Endothelial cell of hepatic sinusoid (primary cell): Measurements from ENCODE around the gene GRM8.

Experiments
- in situ Hi-C: cut with HindIII; loops from 2 replicates; pipeline ENCODE4 v1.10.0; 2017; ENCODE audit warnings: low sequenced_read_pairs

GRM8 gene

DNA sequence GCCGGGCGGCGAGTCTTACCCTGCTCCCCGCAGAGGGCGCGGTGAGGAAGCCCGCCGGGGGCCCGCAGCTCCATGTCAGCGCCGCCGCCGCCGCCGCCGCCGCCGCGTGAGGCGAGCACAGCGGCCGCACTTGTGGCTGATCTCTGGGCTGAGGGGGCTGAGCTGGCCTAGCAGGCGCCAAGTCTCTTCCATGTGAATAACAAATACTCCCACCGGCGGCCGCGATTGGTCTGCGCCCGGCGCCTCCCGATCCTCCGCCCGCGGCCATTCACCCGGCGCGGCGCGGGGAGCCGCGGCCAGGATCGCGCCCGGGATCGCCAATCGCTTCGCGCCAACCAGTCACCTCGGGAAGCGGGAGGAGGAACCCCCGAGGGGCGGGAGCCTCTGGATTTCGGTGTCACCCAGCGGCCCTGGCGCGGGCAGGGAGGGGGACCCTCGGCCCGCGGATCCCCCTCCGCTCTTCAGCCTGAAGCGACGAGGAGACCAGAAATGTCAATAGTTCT, at the start of gene GRM8:
Gene GRM8 (minus strand): TSS at position 164 of the 503 bp plus-strand sequence.
- in situ Hi-C loops, result no loop called here

- in situ Hi-C loops, result no loop called here
Observed at GRCh38 chr7:127290801-127291361, 38.1 kb upstream of the GRM8 start.

- in situ Hi-C loops, result no loop called here
Observed at GRCh38 chr7:127290116-127290655, 37.4 kb upstream of the GRM8 start.

DNA sequence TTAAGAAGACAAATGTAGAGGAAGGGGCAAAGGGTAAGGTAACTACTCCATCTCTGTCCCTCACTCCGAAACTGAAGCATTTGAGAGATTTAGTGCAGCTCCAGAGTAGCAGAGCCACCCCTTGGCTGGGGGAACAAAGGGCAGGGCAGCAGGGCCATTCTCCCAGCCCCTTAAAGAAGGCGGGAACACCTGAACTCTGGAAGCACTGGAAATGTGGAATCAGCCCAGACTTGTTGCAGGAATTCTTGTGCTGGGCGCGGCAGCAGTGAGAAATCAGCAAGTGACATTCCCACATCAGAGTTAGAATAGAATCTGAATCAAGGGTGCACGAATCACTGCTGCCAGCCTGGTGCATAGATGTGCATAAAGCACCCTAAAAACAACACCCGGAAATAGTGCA, 34.4 kb upstream of the GRM8 start:
- in situ Hi-C loops, result no loop called here

DNA sequence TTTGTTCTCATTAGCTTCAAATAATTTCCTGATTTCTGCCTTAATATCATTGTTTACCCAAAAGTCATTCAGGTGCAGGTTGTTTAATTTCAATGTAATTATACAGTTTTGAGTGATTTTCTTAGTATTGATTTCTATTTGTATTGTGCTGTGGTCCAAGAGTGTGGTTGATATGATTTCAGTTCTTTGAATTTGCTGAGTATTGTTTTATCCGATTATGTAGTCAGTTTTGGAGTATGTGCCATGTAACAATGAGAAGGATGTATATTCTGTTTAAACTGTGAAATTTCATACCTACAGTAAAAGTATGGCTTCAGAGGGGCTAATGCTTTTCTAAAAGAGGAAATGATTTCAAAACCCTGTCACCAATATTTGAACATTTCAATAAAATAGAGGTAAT, 17.4 kb upstream of the GRM8 start:
- in situ Hi-C loops, result no loop called here

GRCh38 chr7:127266047-127266446, 13.3 kb upstream of the GRM8 start:
- in situ Hi-C loops, result no loop called here

DNA sequence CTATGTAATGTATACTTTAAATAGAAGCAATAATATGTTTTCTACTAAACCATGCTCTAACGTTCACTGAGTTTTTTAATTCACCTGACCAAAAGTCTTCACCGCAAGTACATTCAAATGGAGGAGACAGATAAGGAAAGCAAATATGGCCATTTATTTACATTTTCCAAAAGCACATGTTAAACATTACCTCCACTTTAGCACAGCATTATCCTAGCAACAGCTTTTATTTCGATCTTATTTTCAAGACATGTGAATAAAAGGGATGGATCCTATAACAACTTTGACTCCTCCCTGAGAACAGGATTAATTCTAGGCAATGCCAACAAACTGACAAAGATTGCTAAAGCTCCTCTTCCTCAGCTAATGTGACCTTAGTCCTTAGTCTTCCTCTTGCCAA, 11.5 kb upstream of the GRM8 start:
- in situ Hi-C loops, result no loop called here

- in situ Hi-C loops, result no loop called here
Observed at GRCh38 chr7:127258111-127258510, 5.4 kb upstream of the GRM8 start.

DNA sequence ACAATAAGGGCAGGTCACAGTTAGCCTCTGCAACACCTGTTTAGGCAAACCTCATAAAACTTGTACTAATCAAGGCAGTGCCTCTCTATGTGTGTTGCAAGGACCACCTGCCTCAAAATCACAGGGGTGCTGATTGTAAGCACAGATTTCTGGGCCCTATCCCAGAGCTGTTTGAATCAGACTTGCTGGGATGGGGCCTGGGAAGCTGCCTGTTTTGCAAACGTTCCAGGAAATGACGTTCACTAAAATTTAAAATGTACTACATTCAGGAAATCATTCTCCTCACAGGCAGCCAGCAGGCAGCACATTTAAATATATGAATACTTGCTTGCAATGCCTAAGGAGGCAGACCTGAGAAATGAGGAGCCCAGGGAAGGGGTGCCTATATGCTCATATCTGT, 4.3 kb upstream of the GRM8 start:
- in situ Hi-C loops, result no loop called here

DNA sequence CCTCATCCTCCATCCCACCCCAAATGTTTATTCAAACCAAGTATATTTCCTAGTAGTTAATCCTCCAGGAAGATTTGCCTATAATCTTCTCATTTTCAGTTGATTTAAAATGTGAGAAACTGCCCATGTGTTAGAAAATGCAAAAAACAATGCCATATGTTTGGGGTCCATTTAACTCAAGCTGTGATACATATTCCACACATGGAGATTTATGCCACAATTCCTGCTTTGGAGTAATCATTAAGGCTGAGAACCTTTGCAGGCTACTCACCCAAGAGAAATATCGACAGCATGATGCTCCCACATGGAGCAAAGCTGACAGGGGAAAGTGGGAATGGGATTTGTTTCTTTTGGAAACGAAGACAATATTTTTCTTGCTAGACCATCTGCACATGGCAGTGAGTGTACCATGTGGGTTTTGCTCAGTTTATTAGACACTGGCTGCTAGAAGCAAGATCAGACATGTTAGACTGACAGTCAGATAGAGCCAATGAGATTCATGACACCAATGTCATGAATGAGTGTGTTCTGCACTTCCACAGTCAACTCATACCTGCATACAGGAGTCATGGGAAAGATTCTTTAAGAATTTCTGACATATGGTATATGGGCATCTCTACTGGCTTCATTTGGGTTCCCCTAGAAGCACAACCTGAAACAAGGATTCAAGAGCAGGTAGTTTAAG, 3.4 kb upstream of the GRM8 start:
- in situ Hi-C loops, result no loop called here

GRCh38 chr7:127254163-127254684, 1.5 kb upstream of the GRM8 start:
- in situ Hi-C loops, result no loop called here

DNA sequence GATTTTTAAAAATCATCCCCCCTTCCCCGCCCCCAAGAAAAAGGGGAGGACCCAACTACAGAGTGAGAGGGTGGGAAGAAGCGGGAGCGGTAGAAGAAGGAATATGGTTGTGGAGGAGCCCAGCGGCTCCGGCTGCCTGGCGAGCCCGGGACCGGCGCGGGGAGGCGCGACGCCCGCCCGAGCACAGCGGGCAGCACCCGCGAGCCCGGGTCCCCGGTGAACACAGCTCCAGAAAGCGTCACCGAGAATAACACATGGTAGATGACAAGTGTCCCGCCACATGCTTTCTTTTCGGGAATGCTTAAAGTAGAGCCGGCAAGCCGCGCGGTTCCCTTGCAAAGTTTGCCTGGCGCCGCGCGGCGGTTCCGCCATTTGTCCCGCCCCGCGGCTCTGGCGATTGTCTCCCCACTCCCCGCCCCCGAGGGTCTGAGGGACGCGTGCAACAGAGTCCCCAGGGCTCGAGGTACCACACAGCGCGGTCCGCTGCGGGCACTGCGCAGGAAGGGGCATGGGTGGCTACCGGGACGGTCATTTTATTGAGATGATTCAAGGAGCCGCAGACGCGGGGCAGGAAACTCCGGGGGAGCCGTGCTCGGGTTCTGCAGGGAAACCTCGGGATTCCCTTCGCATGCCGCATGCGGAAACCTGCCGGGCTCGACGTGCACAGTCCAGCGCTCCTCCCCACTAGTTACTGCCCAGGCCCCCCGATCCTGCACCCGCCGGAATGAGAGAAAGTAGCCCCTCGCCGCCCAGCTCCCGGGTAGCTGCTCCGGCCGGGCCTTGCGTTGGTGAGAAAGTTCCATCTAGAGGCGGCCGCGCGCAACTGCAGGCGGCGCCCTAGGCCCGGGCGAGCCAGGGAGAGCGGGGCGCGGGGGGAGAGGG, 781 bp upstream of the GRM8 start:
- in situ Hi-C loops, result no loop called here

DNA sequence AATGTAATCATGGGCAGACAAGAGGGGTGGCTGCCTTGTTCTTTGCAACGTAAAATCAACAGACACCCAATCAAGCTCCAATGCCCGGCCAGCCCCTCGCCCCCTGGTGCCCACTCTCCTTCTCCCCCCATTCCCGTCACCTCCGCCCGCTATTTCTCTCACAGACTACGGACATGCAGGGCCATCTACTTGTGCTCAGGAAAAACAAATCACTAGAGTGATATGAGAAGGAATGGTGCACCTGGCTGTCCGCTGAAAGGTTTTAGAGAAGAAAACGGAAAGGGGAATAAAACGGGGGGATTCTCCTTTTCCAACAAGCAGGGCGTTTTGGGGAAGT, 396 bp downstream of the GRM8 start:
- in situ Hi-C loops, result no loop called here

- in situ Hi-C loops, result no loop called here
Observed at GRCh38 chr7:127251465-127252376, 1.0 kb downstream of the GRM8 start.

- in situ Hi-C loops, result no loop called here
Observed at GRCh38 chr7:127251036-127251464, 1.7 kb downstream of the GRM8 start.

DNA sequence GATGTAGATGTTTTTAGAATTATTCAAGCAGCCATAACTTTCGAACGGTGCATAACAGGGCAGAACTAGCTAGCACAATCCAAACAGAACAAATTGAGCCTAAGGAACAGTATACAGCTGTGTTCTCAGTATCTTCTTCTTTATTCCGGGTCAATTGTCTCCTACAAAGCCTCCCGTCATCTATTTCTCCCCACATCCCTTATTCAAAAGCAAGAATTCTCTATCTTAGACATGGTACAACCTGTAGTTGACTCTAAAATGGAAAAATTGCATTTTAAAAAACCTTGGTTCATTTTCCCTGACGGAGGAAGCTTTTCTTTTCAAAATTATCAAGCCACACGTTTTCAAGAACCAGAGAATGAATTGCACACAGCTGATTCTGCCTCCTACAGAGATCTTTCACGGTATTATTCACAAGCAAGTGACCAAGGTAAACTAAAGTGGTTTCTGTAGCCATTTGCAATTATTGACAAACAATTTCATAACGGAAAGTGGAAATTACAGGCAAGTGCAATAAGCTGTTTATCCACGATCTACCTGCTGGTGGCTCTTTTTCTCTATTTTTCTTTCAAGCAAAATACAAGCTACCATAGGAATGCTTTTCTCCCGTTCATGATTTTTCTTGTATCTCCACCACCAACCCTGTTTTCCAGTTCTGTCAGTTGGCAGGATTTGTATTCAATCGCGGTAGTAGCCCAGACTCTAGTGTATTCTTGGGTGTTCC, 2.3 kb downstream of the GRM8 start:
- in situ Hi-C loops, result no loop called here

DNA sequence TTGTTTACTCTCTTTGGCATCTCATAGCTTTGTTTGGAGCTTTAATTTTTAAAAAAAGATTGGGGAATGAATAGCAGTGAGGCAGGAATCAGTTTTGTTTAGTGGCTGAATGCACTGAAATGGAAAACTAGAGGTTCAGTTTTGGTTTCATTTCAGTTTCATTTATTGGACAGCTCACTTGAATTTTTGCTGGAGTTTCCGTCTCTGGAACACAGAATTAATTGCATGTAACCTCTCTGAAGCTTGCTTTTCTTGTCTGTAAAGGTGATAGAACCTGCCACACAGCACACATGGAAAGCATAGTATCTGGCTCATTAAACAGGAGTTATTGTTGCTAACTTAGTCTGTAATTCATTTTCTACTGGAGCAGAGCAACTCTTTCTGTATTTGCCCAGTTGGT, 7.1 kb downstream of the GRM8 start:
- in situ Hi-C loops, result no loop called here

GRCh38 chr7:127245002-127245401, 7.7 kb downstream of the GRM8 start:
- in situ Hi-C loops, result no loop called here

DNA sequence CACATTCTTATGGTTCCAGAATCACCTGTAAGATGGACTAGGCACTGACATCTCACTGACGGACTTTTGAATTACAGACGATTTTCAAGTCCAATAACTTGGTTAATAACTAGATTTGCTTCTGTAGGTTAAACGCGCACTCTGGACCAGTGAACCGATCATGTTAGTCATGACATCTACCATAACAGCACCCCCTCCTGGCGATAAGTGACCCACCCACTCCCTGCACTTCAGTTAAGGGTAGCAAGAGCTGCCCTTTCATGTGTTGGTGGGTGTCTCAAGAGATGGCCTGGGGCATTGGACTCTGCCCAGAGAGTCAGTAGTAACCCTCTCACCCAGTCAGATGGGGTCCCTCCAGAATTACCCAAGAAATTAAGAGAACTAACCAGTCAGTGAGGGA, 12.9 kb downstream of the GRM8 start:
- in situ Hi-C loops, result no loop called here

DNA sequence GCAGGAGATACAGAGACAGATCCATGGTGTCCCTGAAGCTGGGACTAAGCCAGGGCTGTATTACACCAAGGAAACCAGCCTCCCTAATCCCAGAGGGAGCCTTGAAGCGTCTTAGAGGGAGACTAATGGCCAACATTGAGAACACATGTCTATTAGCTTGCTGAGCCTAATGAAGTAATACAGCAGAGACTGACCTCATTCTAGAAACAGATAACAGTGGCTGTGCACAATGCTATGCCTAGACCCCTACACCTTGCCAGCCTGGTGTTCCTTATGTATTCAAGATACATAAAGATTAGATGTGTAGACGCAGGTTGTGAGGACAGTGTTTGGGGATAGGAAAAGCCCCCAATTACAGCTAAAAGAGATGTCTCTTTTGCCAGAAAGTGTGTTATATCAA, 19.1 kb downstream of the GRM8 start:
- in situ Hi-C loops, result no loop called here
